ENCODE measurements around the gene SLC2A4RG.

The SLC2A4RG gene

GRCh38 chr20:63700199-63701050 is 39.2 kb upstream of the SLC2A4RG start:
- no peak for DNase-seq

GRCh38 chr20:63701051-63701328 is 38.6 kb upstream of the SLC2A4RG start:
- no peak for DNase-seq

- no peak for DNase-seq
Measured at GRCh38 chr20:63701329-63702035, 38.1 kb upstream of the SLC2A4RG start.

- DNase-seq: no peak
Measured at GRCh38 chr20:63702036-63702665, 37.4 kb upstream of the SLC2A4RG start.

- DNase-seq: no peak
Measured at GRCh38 chr20:63702751-63703470, 36.7 kb upstream of the SLC2A4RG start.

GRCh38 chr20:63703471-63703975 is 36.1 kb upstream of the SLC2A4RG start:
- no peak for DNase-seq

GRCh38 chr20:63703976-63704748 is 35.4 kb upstream of the SLC2A4RG start:
- no peak for DNase-seq

GRCh38 chr20:63704749-63705117 is 34.8 kb upstream of the SLC2A4RG start:
- DNase-seq: no peak

- DNase-seq: no peak
Measured at GRCh38 chr20:63705232-63706026, 34.1 kb upstream of the SLC2A4RG start.

GRCh38 chr20:63706027-63706695 is 33.4 kb upstream of the SLC2A4RG start:
- no peak for DNase-seq

GRCh38 chr20:63706852-63707557 is 32.6 kb upstream of the SLC2A4RG start:
- no peak for DNase-seq

GRCh38 chr20:63707558-63708300 is 31.8 kb upstream of the SLC2A4RG start, which contains the start of the genes ARFRP1 and ZGPAT:
Gene ARFRP1, minus strand, starts transcription at chr20:63707976. Its CDS starts 885 bp downstream, at chr20:63707091.
Gene ZGPAT, plus strand, starts transcription at chr20:63708039. Its CDS starts 542 bp downstream, at chr20:63708581.
- DNase-seq: peak; percentile 47

- no peak for DNase-seq
Measured at GRCh38 chr20:63708301-63709148, 31.1 kb upstream of the SLC2A4RG start.

GRCh38 chr20:63709149-63709527 is 30.4 kb upstream of the SLC2A4RG start:
- DNase-seq: no peak

- no peak for DNase-seq
Measured at GRCh38 chr20:63711085-63711645, 28.4 kb upstream of the SLC2A4RG start.

- DNase-seq: no peak
Measured at GRCh38 chr20:63712191-63712590, 27.4 kb upstream of the SLC2A4RG start.

- no peak for DNase-seq
Measured at GRCh38 chr20:63714858-63715257, 24.7 kb upstream of the SLC2A4RG start.

- no peak for DNase-seq
Measured at GRCh38 chr20:63718996-63719395, 20.6 kb upstream of the SLC2A4RG start.

Data from NCI-H2081 treated with DMSO at 0.1 percent for 48 hours (cell line).